SK-N-SH (cell line): Measurements from ENCODE around the gene C1RL. TPM values are rescaled to one million over a fixed set of nuclear protein-coding genes. Genes with fewer than 3 reads are reported as not detected.

ENCODE experiments used
- CTCF ChIA-PET: fragments of 300-600, 350-600 bp; formaldehyde crosslinking; extraction: SDS; loops from one replicate; lab custom pipeline; 2021; lab: Yijun Ruan, JAX
- POLR2A ChIA-PET: fragments of 350-600 bp; sonication (Branson Sonifier 250); formaldehyde crosslinking; extraction: SDS; loops from one replicate; lab custom pipeline; 2020; ENCODE audit warnings: antibody characterized with exemption, inconsistent platforms; lab: Yijun Ruan, JAX
- DNase-seq: peaks from one replicate; pipeline ENCODE4 v3.0.0; 2012
- H2AFZ ChIP-seq: fragments of 200-600 bp; sonication (generic); 2 replicates; pipeline ENCODE4 v1.8.1; 2016; ENCODE audit warnings: antibody characterized with exemption, mild to moderate bottlenecking, low read depth
- H3F3A ChIP-seq: fragments of 200-600 bp; sonication (generic); replicated peaks from 2 replicates; pipeline ENCODE3; 2016; ENCODE audit warnings: antibody characterized with exemption, mild to moderate bottlenecking; ENCODE audit not compliant: insufficient read depth
- H3K27ac ChIP-seq, 2 experiments: fragments of 200-500 bp in 1 of 2; fragments of 200-600 bp in 1 of 2; sonication (Bioruptor generic) in 1 of 2; sonication (generic), shearing (Covaris generic) in 1 of 2; 2 replicates each; pipeline versions ENCODE4 v1.5.1 to v1.6.1; 2014 to 2016; ENCODE audit warnings: low read depth in 2 of 2, inconsistent platforms in 1 of 2, low read length in 1 of 2, mild to moderate bottlenecking in 1 of 2, mixed read lengths in 1 of 2
- H3K27me3 ChIP-seq: fragments of 200-600 bp; sonication (generic), shearing (Covaris generic); 2 replicates; pipeline ENCODE4 v1.6.1; 2016; ENCODE audit warnings: mixed run types; ENCODE audit not compliant: insufficient read depth
- H3K36me3 ChIP-seq, 2 experiments: fragments of 200-500 bp in 1 of 2; fragments of 200-600 bp in 1 of 2; sonication (Bioruptor generic) in 1 of 2; sonication (generic) in 1 of 2; replicated peaks in 1 of 2; 2 replicates each; pipeline versions ENCODE3 to v1.5.1; 2014 to 2016; ENCODE audit warnings: low read length in 1 of 2, mild to moderate bottlenecking in 1 of 2; ENCODE audit not compliant: insufficient read depth in 2 of 2, control insufficient read depth in 1 of 2
- H3K4me1 ChIP-seq, 2 experiments: fragments of 200-500 bp in 1 of 2; fragments of 200-600 bp in 1 of 2; sonication (Bioruptor generic) in 1 of 2; sonication (generic), shearing (Covaris generic) in 1 of 2; 2 replicates each; pipeline versions ENCODE4 v1.5.1 to v1.6.1; 2014 to 2016; ENCODE audit warnings: low read depth in 1 of 2, low read length in 1 of 2, mixed run types in 1 of 2; ENCODE audit not compliant: insufficient read depth in 2 of 2, control insufficient read depth in 1 of 2
- H3K4me2 ChIP-seq: fragments of 200-600 bp; sonication (generic), shearing (Covaris generic); 2 replicates; pipeline ENCODE4 v1.6.1; 2017; ENCODE audit warnings: mixed run types
- H3K4me3 ChIP-seq, 2 experiments: fragments of 200-500 bp in 1 of 2; fragments of 200-600 bp in 1 of 2; sonication (Bioruptor generic) in 1 of 2; sonication (generic), shearing (Covaris generic) in 1 of 2; 2 replicates each; pipeline versions ENCODE4 v1.5.1 to v1.8.1; 2014 to 2016; ENCODE audit warnings: low read depth in 2 of 2, inconsistent platforms in 1 of 2, low read length in 1 of 2, mild to moderate bottlenecking in 1 of 2, mixed read lengths in 1 of 2, moderate library complexity in 1 of 2
- H3K79me2 ChIP-seq: fragments of 200-600 bp; sonication (generic); 2 replicates; pipeline ENCODE4 v1.8.1; 2017; ENCODE audit warnings: mild to moderate bottlenecking; ENCODE audit not compliant: insufficient read depth
- H3K9ac ChIP-seq: fragments of 200-600 bp; sonication (generic); 2 replicates; pipeline ENCODE4 v1.6.1; 2017; ENCODE audit warnings: mixed run types
- H3K9me2 ChIP-seq: fragments of 200-600 bp; sonication (generic); 2 replicates; pipeline ENCODE4 v1.6.1; 2017; ENCODE audit warnings: mixed run types
- H3K9me3 ChIP-seq: fragments of 200-600 bp; sonication (generic); 2 replicates; pipeline ENCODE4 v1.6.1; 2017; ENCODE audit warnings: mixed run types, mild to moderate bottlenecking, moderate library complexity
- H4K20me1 ChIP-seq: fragments of 200-600 bp; sonication (generic); 2 replicates; pipeline ENCODE4 v1.6.1; 2017; ENCODE audit warnings: mild to moderate bottlenecking, mixed run types; ENCODE audit not compliant: insufficient read depth
- CHD2 ChIP-seq: fragments of 150-350 bp; IDR thresholded peaks from 2 replicates; pipeline ENCODE4 v1.6.1; 2018; ENCODE audit warnings: low read length; ENCODE audit not compliant: partially characterized antibody
- CTCF ChIP-seq: fragments of 200-600 bp; sonication (generic); IDR thresholded peaks from 2 replicates; pipeline ENCODE4 v1.6.1; 2017; ENCODE audit warnings: antibody characterized with exemption, mild to moderate bottlenecking, moderate library complexity
- ELF1 ChIP-seq: IDR thresholded peaks from 2 replicates; pipeline ENCODE4 v1.4.0; 2012
- EP300 ChIP-seq, 2 experiments: IDR thresholded peaks; 2 replicates each; pipeline versions ENCODE4 v1.4.0 to v1.6.1; 2012; ENCODE audit warnings: borderline replicate concordance in 1 of 2, low read depth in 1 of 2, low read length in 1 of 2
- EZH2phosphoT487 ChIP-seq: fragments of 200-600 bp; sonication (generic); IDR thresholded peaks from 2 replicates; pipeline ENCODE4 v1.6.1; 2017; ENCODE audit warnings: low read depth, mixed run types, mild to moderate bottlenecking, antibody characterized with exemption, moderate library complexity, borderline replicate concordance
- JUND ChIP-seq: IDR thresholded peaks from 2 replicates; pipeline ENCODE4 v1.4.0; 2012
- NRF1 ChIP-seq: IDR thresholded peaks from 2 replicates; pipeline ENCODE4 v1.6.1; 2012; ENCODE audit warnings: low read depth, mild to moderate bottlenecking, low read length
- RFX5 ChIP-seq: IDR thresholded peaks from 2 replicates; pipeline ENCODE4 v1.6.1; 2012; ENCODE audit warnings: mild to moderate bottlenecking, improper control_type of control experiment, low read length
- RXRA ChIP-seq: IDR thresholded peaks from 2 replicates; pipeline ENCODE4 v1.4.0; 2012; ENCODE audit warnings: low read depth, mild to moderate bottlenecking, borderline replicate concordance
- TEAD4 ChIP-seq: IDR thresholded peaks from 2 replicates; pipeline ENCODE4 v1.4.0; 2012; ENCODE audit warnings: mild to moderate bottlenecking, borderline replicate concordance; ENCODE audit not compliant: insufficient read depth
- USF1 ChIP-seq: IDR thresholded peaks from 2 replicates; pipeline ENCODE4 v1.4.0; 2012; ENCODE audit warnings: low read depth, borderline replicate concordance
- USF2 ChIP-seq: fragments of 150-350 bp; IDR thresholded peaks from 2 replicates; pipeline ENCODE4 v1.6.1; 2017; ENCODE audit warnings: antibody characterized with exemption, low read length, low read depth, borderline replicate concordance
- WGBS: methylation state at CpG from one replicate; pipeline ENCODE4 v1.1.6; 2017; ENCODE audit warnings: low lambda C conversion rate; 5-methylcytosine and 5-hydroxymethylcytosine counted together
- polyA plus RNA-seq, 3 experiments: library from polyadenylated mRNA; depleted of rRNA; stranded (reverse); fragments of >200 nt; gene quantifications; 2 replicates each; pipeline ENCODE4 v1.2.3, GENCODE V29; 2012

The C1RL gene
- polyA plus RNA-seq, 1 of the 3 experiments (the other 2 are of a cell fraction): 8.3 TPM

- TF ChIP-seq USF1 (no peak), EZH2phosphoT487 (no peak), ELF1 (no peak)
Measured at GRCh38 chr12:7139200-7139599, 30.2 kb upstream of the C1RL start (continued).

- 88% methylated on average over 4 of the region's 4 CpGs for WGBS
- CTCF ChIA-PET: interaction anchor here (1.0 kb wide), 2 partner anchors 19 to 25 kb away, joined by 3 to 5 read pairs; no protein-coding TSS in a partner anchor
- POLR2A ChIA-PET: no interaction called here
Measured at GRCh38 chr12:7137908-7138307, 28.9 kb upstream of the C1RL start.

GRCh38 chr12:7136676-7137075 is 27.7 kb upstream of the C1RL start:
- no peak overlapping the region for H3K4me3 ChIP-seq
- H3K36me3 ChIP-seq: peaks cover 0 to 15% of the 10 kb centered on the region in 2 experiments
- H3F3A ChIP-seq: no peaks in the 10 kb centered on the region
- H3K27ac ChIP-seq: no peak overlapping the region
- ChIA-PET CTCF (interaction anchor here (1.0 to 1.4 kb wide), 2 partner anchors 8 to 24 kb away, joined by 3 to 4 read pairs; no protein-coding TSS in a partner anchor), POLR2A (no interaction called here)
- H3K9ac ChIP-seq: no peak overlapping the region
- H3K27me3 ChIP-seq: no peaks in the 10 kb centered on the region
- H3K4me1 ChIP-seq: peaks cover 0 to 2% of the 10 kb centered on the region in 2 experiments; a peak in 1 of 4 replicates
- no peak overlapping the region for H3K4me2 ChIP-seq
- H4K20me1 ChIP-seq: no peaks in the 10 kb centered on the region
- no peak for TF ChIP-seq CHD2
- TF ChIP-seq JUND: no peak
- TF ChIP-seq CTCF: no peak
- no peak for TF ChIP-seq RXRA
- H2AFZ ChIP-seq: no peak overlapping the region
- H3K9me3 ChIP-seq: no peaks in the 10 kb centered on the region
- no peak for DNase-seq
- WGBS: 79% methylated on average over 1 of the region's 3 CpGs
- H3K79me2 ChIP-seq: no peaks in the 10 kb centered on the region
- no peaks in the 10 kb centered on the region for H3K9me2 ChIP-seq

More at GRCh38 chr12:7137908-7138307, 28.9 kb upstream of the C1RL start:
- no peak for DNase-seq
- Histone ChIP-seq H3K36me3 (peaks cover 0 to 15% of the 10 kb centered on the region in 2 experiments), H3K9me2 (no peaks in the 10 kb centered on the region), H3K4me2 (no peak overlapping the region), H3K9me3 (no peaks in the 10 kb centered on the region), H3K27ac (no peak overlapping the region), H3K4me3 (no peak overlapping the region), H3F3A (no peaks in the 10 kb centered on the region), H4K20me1 (no peaks in the 10 kb centered on the region), H3K79me2 (no peaks in the 10 kb centered on the region), H2AFZ (no peak overlapping the region), H3K4me1 (no peaks in the 10 kb centered on the region), H3K27me3 (no peaks in the 10 kb centered on the region), H3K9ac (no peak overlapping the region)
- no peak for TF ChIP-seq NRF1
- TF ChIP-seq RFX5: no peak
- no peak for TF ChIP-seq EP300 (IDR thresholded peaks at IDR 0.05; ENCODE audit: borderline replicate concordance in 1 of 2, low read depth in 1 of 2, low read length in 1 of 2)
- TF ChIP-seq TEAD4: no peak
- no peak for TF ChIP-seq USF2
